ENCODE measurements around the gene PANK1.

Gene PANK1

GRCh38 chr10:89679986-89680385, 34.9 kb upstream of the PANK1 start:
- no peak overlapping the region for H3K4me3 ChIP-seq (ENCODE audit: low read depth, low read length)
- no peak for TF ChIP-seq CTCF (IDR thresholded peaks at IDR 0.05; ENCODE audit: borderline replicate concordance, insufficient read depth, low read depth, low read length)

- no peak overlapping the region for H3K4me3 ChIP-seq (ENCODE audit: low read depth, low read length)
- no peak for TF ChIP-seq CTCF (IDR thresholded peaks at IDR 0.05; ENCODE audit: borderline replicate concordance, insufficient read depth, low read depth, low read length)
Measured at GRCh38 chr10:89677341-89677740, 32.3 kb upstream of the PANK1 start.

- TF ChIP-seq CTCF (IDR thresholded peaks at IDR 0.05; ENCODE audit: borderline replicate concordance, insufficient read depth, low read depth, low read length): no peak
- no peak overlapping the region for H3K4me3 ChIP-seq (ENCODE audit: low read depth, low read length)
Measured at GRCh38 chr10:89670926-89671325, 25.9 kb upstream of the PANK1 start.

- no peak overlapping the region for H3K4me3 ChIP-seq (ENCODE audit: low read depth, low read length)
- TF ChIP-seq CTCF (IDR thresholded peaks at IDR 0.05; ENCODE audit: borderline replicate concordance, insufficient read depth, low read depth, low read length): no peak
Measured at GRCh38 chr10:89669985-89670384, 24.9 kb upstream of the PANK1 start.

- H3K4me3 ChIP-seq (ENCODE audit: low read depth, low read length): no peak overlapping the region
- TF ChIP-seq CTCF (IDR thresholded peaks at IDR 0.05; ENCODE audit: borderline replicate concordance, insufficient read depth, low read depth, low read length): no peak
Measured at GRCh38 chr10:89668386-89669071, 23.5 kb upstream of the PANK1 start.

- no peak for TF ChIP-seq CTCF (IDR thresholded peaks at IDR 0.05; ENCODE audit: borderline replicate concordance, insufficient read depth, low read depth, low read length)
- no peak overlapping the region for H3K4me3 ChIP-seq (ENCODE audit: low read depth, low read length)
Measured at GRCh38 chr10:89666138-89666537, 21.1 kb upstream of the PANK1 start.

GRCh38 chr10:89665302-89665701, 20.3 kb upstream of the PANK1 start:
- H3K4me3 ChIP-seq (ENCODE audit: low read depth, low read length): no peak overlapping the region
- no peak for TF ChIP-seq CTCF (IDR thresholded peaks at IDR 0.05; ENCODE audit: borderline replicate concordance, insufficient read depth, low read depth, low read length)

All from GM12875 (cell line).